ENCODE data around the gene TSFM.

Gene TSFM

DNA sequence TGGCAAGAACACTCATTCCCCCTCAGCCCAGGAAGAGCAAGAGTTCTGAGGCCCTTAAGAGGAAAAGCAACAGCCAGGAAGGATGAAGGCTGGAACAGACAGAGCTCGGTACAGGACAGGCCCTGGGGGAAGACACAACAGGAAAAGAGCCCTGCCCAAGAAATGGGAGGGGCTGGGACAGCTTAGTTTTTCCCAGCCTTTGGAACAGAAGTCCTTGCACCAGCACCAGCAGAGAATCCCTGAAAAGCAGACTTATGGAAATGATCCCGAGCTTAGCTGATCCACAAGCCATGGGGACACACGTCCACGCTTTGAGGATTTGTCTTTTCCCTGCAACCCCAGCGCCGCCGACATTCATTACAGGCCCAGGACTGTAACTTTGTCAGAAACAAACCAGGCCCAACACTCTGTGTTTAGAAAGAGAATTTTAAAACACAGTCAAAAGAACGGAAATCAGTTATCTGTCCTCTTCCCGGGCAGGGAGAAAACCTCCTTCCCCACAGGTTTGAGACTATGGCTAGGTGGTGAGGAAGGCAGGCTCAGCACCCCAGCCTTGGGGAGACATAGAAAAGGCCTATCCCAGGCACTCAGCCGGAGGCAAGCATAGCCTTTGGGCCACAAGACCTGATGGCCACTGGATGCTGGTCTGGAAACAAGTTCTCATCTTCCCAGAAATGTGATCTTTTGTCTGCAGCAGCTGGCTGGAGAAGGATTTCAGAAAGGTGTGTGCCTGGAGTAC is 40.0 kb downstream of the TSFM start:
- Histone ChIP-seq H3K4me3 (replicated peaks; ENCODE audit: insufficient read depth, low read length) (no peak overlapping the region), H3K27ac (replicated peaks) (no peak overlapping the region), H3K27me3 (ENCODE audit: insufficient read depth, poor library complexity, severe bottlenecking) (no peaks in the 10 kb centered on the region)
- DNase-seq (ENCODE audit: low read depth in 1 of 2, low spot score in 1 of 2), result no peak
- TF ChIP-seq SPI1 (IDR thresholded peaks at IDR 0.05; ENCODE audit: borderline replicate concordance, low read depth) (no peak), GABPA (IDR thresholded peaks at IDR 0.05; ENCODE audit: low read depth) (no peak), POLR2AphosphoS5 (IDR thresholded peaks at IDR 0.05; ENCODE audit: low read depth) (no peak)
- TF ChIP-seq, protein P1, sequence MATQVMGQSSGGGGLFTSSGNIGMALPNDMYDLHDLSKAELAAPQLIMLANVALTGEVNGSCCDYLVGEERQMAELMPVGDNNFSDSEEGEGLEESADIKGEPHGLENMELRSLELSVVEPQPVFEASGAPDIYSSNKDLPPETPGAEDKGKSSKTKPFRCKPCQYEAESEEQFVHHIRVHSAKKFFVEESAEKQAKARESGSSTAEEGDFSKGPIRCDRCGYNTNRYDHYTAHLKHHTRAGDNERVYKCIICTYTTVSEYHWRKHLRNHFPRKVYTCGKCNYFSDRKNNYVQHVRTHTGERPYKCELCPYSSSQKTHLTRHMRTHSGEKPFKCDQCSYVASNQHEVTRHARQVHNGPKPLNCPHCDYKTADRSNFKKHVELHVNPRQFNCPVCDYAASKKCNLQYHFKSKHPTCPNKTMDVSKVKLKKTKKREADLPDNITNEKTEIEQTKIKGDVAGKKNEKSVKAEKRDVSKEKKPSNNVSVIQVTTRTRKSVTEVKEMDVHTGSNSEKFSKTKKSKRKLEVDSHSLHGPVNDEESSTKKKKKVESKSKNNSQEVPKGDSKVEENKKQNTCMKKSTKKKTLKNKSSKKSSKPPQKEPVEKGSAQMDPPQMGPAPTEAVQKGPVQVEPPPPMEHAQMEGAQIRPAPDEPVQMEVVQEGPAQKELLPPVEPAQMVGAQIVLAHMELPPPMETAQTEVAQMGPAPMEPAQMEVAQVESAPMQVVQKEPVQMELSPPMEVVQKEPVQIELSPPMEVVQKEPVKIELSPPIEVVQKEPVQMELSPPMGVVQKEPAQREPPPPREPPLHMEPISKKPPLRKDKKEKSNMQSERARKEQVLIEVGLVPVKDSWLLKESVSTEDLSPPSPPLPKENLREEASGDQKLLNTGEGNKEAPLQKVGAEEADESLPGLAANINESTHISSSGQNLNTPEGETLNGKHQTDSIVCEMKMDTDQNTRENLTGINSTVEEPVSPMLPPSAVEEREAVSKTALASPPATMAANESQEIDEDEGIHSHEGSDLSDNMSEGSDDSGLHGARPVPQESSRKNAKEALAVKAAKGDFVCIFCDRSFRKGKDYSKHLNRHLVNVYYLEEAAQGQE (IDR thresholded peaks at IDR 0.05; ENCODE audit: insufficient replicate concordance, low read depth), result no peak
- TF ChIP-seq, protein P2, sequence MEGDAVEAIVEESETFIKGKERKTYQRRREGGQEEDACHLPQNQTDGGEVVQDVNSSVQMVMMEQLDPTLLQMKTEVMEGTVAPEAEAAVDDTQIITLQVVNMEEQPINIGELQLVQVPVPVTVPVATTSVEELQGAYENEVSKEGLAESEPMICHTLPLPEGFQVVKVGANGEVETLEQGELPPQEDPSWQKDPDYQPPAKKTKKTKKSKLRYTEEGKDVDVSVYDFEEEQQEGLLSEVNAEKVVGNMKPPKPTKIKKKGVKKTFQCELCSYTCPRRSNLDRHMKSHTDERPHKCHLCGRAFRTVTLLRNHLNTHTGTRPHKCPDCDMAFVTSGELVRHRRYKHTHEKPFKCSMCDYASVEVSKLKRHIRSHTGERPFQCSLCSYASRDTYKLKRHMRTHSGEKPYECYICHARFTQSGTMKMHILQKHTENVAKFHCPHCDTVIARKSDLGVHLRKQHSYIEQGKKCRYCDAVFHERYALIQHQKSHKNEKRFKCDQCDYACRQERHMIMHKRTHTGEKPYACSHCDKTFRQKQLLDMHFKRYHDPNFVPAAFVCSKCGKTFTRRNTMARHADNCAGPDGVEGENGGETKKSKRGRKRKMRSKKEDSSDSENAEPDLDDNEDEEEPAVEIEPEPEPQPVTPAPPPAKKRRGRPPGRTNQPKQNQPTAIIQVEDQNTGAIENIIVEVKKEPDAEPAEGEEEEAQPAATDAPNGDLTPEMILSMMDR (IDR thresholded peaks at IDR 0.05; ENCODE audit: insufficient read depth, low read length), result no peak

DNA sequence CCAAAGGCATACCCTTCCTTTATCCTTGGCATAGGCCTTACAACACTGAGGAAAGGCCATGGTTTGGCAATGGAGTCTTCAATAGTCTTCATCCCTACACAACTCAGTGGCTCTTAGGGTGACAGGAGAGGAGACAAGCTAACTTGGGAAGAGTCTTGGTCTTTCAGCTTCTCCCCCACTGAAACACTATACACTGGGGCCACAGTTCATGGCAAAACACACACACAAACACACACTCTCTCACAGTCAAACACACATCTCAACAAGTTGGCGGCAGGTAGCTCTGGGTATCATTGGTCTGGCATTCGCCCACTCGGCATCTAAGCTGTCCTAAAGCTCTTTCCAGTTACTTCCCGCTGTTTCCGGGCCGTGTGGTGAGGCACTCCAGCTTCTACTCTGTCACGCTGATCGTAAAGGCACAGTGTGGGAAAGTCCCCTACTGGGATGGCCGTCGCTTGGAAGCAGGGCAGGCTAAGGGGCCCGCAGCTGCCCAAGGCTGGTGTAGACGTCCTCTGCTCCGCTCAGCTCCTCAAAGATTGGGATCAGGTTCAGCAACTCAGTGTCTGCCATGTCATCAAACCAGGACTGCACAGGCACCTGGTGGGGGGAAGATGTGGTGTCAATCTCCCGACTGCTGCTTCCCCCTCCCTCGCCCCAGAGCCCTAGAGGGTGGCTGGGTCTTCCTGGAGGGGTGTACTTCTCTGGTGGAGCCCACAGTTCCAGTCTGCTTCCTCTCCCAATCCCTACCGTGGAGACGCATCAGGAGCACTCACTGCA is 40.7 kb downstream of the TSFM start:
- H3K27ac ChIP-seq (replicated peaks), result no peak overlapping the region
- H3K27me3 ChIP-seq (ENCODE audit: insufficient read depth, poor library complexity, severe bottlenecking), result no peaks in the 10 kb centered on the region
- no peak overlapping the region for H3K4me3 ChIP-seq (replicated peaks; ENCODE audit: insufficient read depth, low read length)
- TF ChIP-seq POLR2AphosphoS5 (IDR thresholded peaks at IDR 0.05; ENCODE audit: low read depth) (no peak), SPI1 (IDR thresholded peaks at IDR 0.05; ENCODE audit: borderline replicate concordance, low read depth) (no peak), GABPA (IDR thresholded peaks at IDR 0.05; ENCODE audit: low read depth) (no peak)
- TF ChIP-seq, protein P1 (IDR thresholded peaks at IDR 0.05; ENCODE audit: insufficient replicate concordance, low read depth), result no peak
- TF ChIP-seq, protein P2 (IDR thresholded peaks at IDR 0.05; ENCODE audit: insufficient read depth, low read length), result no peak
- DNase-seq (ENCODE audit: low read depth in 1 of 2, low spot score in 1 of 2), result no peak

DNA sequence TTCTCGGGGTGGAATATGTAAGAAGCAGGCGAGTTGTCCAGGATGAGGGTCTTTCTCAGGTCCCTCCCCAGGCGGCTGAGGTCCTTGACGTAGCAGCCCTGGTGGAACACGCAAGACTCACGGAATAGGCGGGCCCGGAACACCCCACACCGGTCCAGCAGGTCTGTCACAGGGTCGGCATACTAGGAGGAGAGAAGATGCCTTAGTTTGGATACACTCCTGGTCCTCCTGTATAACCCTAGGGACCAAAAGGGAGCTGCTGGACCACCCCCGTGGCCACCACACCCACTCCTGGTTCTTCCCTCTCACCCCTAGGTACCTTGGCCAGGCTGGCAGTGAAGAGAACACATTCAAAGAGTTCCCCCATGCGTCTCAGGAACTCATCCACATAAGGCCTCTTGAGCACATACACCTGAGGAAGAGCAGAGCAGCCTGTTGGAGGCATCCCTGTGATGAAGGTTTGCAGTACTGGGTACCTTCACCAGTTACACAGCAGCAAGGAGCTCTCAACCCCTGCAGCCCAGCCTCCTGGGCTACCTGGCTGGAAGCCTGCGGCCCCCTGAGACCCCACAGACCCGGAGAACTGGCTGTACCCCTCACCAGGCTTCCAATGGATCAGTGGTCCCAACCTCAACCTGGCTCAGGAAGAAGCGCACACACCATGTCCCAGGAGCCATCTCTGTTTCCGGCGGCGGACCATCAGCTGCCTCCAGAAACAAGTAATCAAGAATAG is 41.5 kb downstream of the TSFM start:
- Histone ChIP-seq H3K4me3 (replicated peaks; ENCODE audit: insufficient read depth, low read length) (no peak overlapping the region), H3K27ac (replicated peaks) (no peak overlapping the region), H3K27me3 (ENCODE audit: insufficient read depth, poor library complexity, severe bottlenecking) (no peaks in the 10 kb centered on the region)
- no peak for DNase-seq (ENCODE audit: low read depth in 1 of 2, low spot score in 1 of 2)
- no peak for TF ChIP-seq GABPA (IDR thresholded peaks at IDR 0.05; ENCODE audit: low read depth)
- TF ChIP-seq POLR2AphosphoS5 (IDR thresholded peaks at IDR 0.05; ENCODE audit: low read depth), result no peak
- no peak for TF ChIP-seq SPI1 (IDR thresholded peaks at IDR 0.05; ENCODE audit: borderline replicate concordance, low read depth)

DNA sequence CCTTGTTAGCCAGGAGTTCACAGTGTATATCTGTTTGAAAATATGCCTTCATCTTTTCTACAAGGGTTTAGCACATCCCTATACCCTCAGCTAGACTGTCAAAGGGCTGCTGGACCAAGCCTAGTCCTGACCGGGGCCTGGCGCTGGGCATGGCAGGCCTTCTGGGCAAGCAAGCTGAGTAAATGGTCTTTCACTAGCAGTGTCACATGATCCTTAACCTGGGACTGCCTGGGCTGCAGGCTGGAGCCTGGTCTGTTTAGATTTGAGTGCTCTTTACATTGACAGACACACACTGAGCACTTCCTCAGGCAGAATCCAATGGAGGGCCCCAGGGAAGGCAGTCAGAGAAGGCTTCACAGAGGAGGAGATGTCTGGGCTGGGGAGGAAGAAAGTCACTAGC is 42.9 kb downstream of the TSFM start:
- Histone ChIP-seq H3K27me3 (ENCODE audit: insufficient read depth, poor library complexity, severe bottlenecking) (no peaks in the 10 kb centered on the region), H3K4me3 (replicated peaks; ENCODE audit: insufficient read depth, low read length) (no peak overlapping the region), H3K27ac (replicated peaks) (no peak overlapping the region)
- TF ChIP-seq, protein P2 (IDR thresholded peaks at IDR 0.05; ENCODE audit: insufficient read depth, low read length), result no peak
- DNase-seq (ENCODE audit: low read depth in 1 of 2, low spot score in 1 of 2), result no peak
